ENCODE measurements around the gene VENTX.
"Not testable (repeated sequence)": the region's sequence is repeated elsewhere in the genome, so short reads cannot be mapped to it uniquely, and the experiment has no call there.

The VENTX gene

GRCh38 chr10:133214468-133215410 is 22.9 kb upstream of the VENTX start:
- DNase-seq (ENCODE audit: low spot score): no peak

GRCh38 chr10:133215586-133215985 is 22.1 kb upstream of the VENTX start:
- no peak for DNase-seq (ENCODE audit: low spot score)

- DNase-seq (ENCODE audit: low spot score): no peak
Measured at GRCh38 chr10:133216776-133217175, 20.9 kb upstream of the VENTX start.

GRCh38 chr10:133217800-133218589 is 19.7 kb upstream of the VENTX start:
- no peak for DNase-seq (ENCODE audit: low spot score)

GRCh38 chr10:133218891-133219290 is 18.8 kb upstream of the VENTX start:
- no peak for DNase-seq (ENCODE audit: low spot score)

- DNase-seq (ENCODE audit: low spot score): no peak
Measured at GRCh38 chr10:133219782-133220181, 17.9 kb upstream of the VENTX start.

GRCh38 chr10:133221331-133221730 is 16.3 kb upstream of the VENTX start:
- no peak for DNase-seq (ENCODE audit: low spot score)

GRCh38 chr10:133221756-133222155 is 15.9 kb upstream of the VENTX start:
- not testable (repeated sequence) for DNase-seq (ENCODE audit: low spot score)

- DNase-seq (ENCODE audit: low spot score): no peak
Measured at GRCh38 chr10:133224076-133224475, 13.6 kb upstream of the VENTX start.

- DNase-seq (ENCODE audit: low spot score): no peak
Measured at GRCh38 chr10:133224756-133225372, 12.8 kb upstream of the VENTX start.

- DNase-seq (ENCODE audit: low spot score): no peak
Measured at GRCh38 chr10:133225707-133226191, 11.9 kb upstream of the VENTX start.

- no peak for DNase-seq (ENCODE audit: low spot score)
Measured at GRCh38 chr10:133226251-133226808, 11.3 kb upstream of the VENTX start.

- DNase-seq (ENCODE audit: low spot score): no peak
Measured at GRCh38 chr10:133227256-133227655, 10.4 kb upstream of the VENTX start.

- no peak for DNase-seq (ENCODE audit: low spot score)
Measured at GRCh38 chr10:133229265-133230043, 8.2 kb upstream of the VENTX start.

GRCh38 chr10:133230044-133230361 is 7.7 kb upstream of the VENTX start, which contains the start of gene UTF1:
Gene UTF1 (plus strand): TSS chr10:133230217. CDS start chr10:133230289, 72 bp downstream.
- no peak for DNase-seq (ENCODE audit: low spot score)

GRCh38 chr10:133230387-133231195 is 7.1 kb upstream of the VENTX start:
- no peak for DNase-seq (ENCODE audit: low spot score)

GRCh38 chr10:133231244-133231945 is 6.3 kb upstream of the VENTX start:
- DNase-seq (ENCODE audit: low spot score): no peak

- DNase-seq (ENCODE audit: low spot score): no peak
Measured at GRCh38 chr10:133231946-133232574, 5.6 kb upstream of the VENTX start.

- DNase-seq (ENCODE audit: low spot score): not testable (repeated sequence)
Measured at GRCh38 chr10:133234796-133235195, 2.9 kb upstream of the VENTX start.

Measured in HuH-7.5 (cell line).